ENCODE measurements around the gene FAM124B.
A peak's percentile ranks its signal among the peaks of the same experiment; 100 is the strongest.
"Not testable (repeated sequence)": the region's sequence is repeated elsewhere in the genome, so short reads cannot be mapped to it uniquely, and the experiment has no call there.

FAM124B gene

DNA sequence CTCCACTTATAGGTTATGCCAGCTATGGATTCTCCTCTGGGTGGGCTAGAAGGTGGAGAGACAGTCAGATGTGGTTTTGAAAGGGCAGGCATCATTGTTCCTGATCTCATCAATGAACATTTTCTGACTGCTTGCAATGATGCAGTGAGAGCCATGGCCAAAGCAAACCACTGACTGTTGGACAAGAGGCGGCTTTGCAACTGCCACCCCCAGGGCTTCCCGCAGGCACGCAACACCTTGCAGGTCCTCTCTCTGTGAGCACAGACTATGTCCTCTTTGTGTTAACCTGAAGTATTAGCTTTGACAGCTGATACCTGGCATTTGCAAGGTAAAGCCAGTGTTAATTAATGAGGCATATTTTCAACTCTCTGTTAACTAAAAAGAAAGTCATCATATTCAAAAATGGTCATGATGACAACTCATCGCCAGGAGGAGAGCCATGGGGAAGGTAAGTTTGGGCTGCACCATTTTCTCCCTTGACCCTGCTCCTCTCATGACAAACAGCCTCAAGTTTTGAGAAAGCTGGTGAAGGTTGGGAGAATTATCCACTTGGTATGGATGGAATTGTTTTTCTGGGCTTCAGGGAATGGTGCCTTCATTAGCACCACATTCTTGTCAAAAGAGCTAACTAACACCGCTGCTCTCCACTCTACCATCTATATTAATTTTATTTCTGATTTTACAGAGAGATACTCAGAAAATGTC lies 14.9 kb upstream of the FAM124B start:
- in situ Hi-C loops (cut with MboI; ENCODE audit: low pct_unique_long_range_greater_than_20kb, low sequenced_read_pairs) = no loop called here
- DNase-seq = no peak

DNA sequence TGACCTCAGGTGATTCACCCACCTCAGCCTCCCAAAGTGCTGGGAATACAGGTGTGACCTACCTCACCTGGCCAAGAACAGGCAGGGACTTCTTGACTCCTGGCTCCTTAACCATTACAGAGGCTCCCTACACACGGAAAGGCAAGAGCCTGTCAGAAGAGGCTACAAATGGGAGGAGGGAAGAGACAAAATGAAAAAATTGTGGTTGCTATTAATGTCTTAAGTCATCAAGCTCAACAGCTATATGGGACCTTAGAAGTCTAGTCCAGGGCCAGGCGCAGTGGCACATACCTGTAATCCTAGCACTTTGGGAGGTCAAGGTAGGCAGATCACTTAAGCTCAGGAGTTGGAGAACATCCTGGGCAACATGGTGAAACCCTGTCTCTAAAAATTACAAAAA lies 11.5 kb upstream of the FAM124B start:
- in situ Hi-C loops (cut with MboI; ENCODE audit: low pct_unique_long_range_greater_than_20kb, low sequenced_read_pairs) = no loop called here

DNA sequence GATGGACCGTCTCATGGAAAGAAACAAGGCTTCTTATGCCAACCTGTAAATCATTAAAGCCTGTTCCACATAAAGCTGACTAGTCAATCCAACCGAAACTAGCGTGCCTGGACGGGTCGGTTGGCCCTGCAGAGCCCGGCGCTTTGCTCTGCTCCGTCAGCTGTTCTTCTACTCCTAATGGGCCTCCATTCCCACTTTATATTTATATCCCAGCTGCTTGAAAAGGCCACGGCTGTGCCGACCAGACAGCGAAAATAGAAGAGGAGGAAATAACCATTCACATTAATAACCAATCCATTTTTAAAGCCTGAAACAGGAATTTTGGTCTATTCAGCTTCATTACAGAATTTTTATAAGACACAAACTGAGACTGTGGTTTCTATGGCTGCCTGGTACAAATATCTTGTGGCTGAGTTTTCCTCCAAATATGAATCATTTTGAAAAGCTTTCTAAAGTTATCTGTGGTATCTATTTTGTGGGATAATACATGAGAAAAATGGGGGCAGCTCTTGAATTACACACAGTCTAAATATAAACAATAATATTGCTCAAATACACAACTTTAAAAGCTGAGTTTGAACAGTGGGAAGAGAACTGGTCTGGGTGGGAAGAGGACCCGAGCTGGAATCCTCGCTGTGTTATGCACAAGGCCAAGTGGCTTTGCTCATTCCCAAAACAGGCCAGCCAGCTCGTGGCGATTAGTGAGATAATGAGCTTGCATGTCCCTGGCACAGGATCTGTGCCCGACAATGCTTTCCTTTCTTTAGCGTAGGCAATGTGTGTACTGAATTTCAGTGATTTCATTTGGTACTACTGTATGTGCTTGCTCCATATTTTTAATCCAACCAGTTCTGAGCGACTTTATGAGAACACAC lies 10.5 kb upstream of the FAM124B start:
- in situ Hi-C loops (cut with MboI; ENCODE audit: low pct_unique_long_range_greater_than_20kb, low sequenced_read_pairs) = no loop called here
- no peak for DNase-seq

More for the DNA sequence above, 11.5 kb upstream of the FAM124B start:
- DNase-seq = no peak

DNA sequence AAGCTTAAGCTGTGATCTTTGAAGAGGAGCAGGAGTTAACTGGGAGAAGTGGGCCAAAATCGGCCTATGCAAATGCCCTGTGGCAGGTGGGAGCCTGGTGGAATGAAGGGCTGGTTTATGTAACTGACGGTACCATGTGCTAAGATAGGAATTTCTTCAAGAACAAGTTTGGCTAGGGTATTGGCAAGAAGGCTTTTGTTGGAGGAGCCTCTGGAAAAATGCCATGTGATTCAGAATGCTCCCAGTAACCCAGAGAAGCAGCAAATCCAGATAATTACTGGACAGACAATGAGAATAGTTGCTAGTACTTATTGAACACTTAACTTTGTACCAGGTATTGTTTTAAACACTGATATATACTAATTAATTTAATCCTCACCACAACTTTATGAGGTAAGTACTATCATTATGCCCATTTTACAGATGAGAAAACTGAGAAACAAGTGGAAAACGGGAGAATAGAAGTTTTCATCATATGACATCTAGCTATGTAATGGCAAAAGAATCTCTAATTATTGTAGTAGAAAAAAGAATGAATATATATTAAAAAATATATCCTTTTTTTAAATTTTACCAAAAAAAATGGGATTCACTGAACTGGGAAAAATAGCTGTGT lies 9.1 kb upstream of the FAM124B start:
- in situ Hi-C loops (cut with MboI; ENCODE audit: low pct_unique_long_range_greater_than_20kb, low sequenced_read_pairs) = no loop called here
- DNase-seq = no peak

DNA sequence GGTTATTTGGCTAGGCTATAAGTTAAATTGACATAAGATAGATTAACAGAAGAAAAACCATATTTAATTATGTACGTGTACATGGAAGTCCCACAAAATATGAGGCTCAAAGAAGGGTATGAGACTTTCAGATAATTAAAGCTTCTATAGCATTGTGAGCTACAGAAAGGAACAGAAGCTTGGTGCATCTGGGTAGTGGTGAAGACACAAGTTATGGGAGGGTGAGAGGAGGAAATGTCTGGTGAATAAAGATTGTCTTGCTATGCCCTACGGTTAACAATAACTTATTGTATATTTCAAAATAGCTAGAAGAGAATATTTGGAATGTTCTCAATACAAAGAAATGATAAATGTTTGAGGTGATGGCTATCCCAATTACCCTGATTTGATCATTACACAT lies 6.8 kb upstream of the FAM124B start:
- in situ Hi-C loops (cut with MboI; ENCODE audit: low pct_unique_long_range_greater_than_20kb, low sequenced_read_pairs) = no loop called here
- no peak for DNase-seq

DNA sequence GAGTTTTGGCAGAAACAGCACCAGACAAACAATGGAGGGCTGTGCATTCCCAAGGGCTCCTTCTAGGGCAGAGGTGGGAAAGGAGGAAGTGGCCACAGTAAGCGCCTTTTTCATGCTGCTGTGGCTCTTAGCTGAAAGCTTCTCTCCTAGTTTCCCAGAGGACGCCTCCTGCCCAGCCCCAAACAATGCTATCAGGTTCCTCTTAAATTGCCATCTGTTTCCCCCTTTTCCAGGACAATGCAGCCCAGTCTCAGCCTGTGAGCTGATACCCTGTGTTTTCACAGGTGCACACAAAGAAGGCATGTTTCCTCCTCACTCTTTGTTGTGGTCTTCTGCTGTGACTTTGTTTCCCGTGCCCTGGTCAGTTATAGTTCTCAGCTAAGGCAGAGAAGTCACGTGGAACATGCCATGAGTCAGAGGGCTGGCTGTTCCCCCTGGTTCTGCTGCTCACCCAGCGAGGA lies 5.4 kb upstream of the FAM124B start:
- peak; percentile 80 for DNase-seq
- in situ Hi-C loops (cut with MboI; ENCODE audit: low pct_unique_long_range_greater_than_20kb, low sequenced_read_pairs) = no loop called here

DNA sequence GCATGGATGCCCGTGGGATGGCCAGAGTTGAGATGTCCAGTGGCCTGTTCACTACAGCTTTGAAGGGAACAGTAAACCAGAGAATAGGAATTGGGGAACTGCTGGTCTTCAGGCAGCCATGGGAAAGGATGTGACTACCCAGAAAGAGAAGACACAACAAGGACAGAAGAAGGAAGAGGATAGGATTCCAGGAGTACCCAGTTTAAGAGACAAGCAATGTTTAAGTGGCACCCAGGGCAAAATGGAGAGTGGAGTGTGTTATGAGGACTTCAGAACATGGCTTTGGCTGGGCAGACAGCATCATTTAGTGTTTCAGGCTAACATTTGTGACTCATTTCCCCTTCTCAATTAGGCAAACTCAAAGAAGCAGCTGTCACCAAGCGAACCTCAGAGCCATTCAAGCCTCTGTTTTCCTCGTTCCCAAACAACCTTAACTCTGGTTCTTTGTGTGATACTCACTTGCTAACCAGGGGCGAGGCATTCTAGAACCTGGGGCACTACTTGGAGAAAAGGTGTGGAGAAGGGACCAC lies 4.0 kb upstream of the FAM124B start:
- in situ Hi-C loops (cut with MboI; ENCODE audit: low pct_unique_long_range_greater_than_20kb, low sequenced_read_pairs) = no loop called here
- DNase-seq = peak; percentile 33

DNA sequence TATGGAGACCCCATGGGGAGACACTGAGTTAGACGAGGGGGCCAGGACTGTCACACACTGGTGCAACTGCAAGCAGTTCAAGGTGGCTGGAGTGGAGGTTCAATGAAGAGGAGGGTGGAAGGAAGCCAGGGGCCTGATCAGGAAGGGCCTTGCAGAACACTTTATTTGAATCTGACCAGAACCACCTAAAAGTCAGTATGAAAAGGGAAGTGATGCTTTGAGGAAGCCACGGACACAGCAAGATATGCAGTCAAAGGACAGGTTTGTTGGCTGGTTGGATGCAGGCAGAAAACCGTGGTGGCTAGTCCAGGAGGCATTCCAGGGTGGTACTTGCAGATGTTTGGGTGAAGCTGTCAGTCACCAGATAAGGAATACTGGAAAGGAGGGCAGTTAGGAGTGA lies 3.5 kb upstream of the FAM124B start:
- peak; percentile 63 for DNase-seq
- in situ Hi-C loops (cut with MboI; ENCODE audit: low pct_unique_long_range_greater_than_20kb, low sequenced_read_pairs) = no loop called here

DNA sequence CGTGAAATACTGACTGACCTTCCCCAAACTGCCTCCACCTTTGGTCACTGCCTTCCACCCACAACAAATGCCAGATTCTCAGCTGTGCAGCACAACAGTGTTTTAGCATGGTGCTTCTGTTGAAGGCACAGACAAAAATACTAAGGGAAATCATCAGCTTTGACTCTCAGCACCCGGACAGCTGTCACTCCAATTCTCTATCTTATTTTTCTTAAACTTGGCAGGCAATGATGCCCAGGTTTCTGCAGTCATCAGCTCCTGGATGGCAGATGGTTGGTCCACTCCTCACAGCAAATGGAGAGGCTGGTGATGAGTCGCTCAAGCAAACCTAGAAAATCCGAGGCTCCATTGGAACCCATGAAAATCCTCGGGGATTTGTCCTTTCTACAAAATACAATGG lies 2.9 kb upstream of the FAM124B start:
- in situ Hi-C loops (cut with MboI; ENCODE audit: low pct_unique_long_range_greater_than_20kb, low sequenced_read_pairs) = no loop called here
- DNase-seq = no peak

DNA sequence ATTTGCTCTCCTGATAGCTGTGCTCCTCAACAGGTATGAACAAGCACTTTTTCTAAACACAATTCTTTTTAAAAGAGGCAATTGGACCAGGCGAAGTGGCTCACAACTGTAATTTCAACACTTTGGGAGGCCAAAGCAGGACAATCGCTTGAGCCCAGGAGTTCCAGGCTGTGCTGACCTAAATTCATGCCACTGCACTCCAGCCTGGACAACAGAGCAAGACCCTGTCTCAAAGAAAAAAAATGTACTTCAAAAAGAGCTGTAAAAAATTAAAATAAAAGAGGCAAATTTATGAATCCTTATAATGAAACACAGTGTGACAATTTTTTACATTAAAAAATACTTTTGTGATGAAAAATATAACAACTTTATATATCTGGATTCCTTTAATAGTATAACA lies 1.8 kb upstream of the FAM124B start:
- no peak for DNase-seq
- in situ Hi-C loops (cut with MboI; ENCODE audit: low pct_unique_long_range_greater_than_20kb, low sequenced_read_pairs) = no loop called here

DNA sequence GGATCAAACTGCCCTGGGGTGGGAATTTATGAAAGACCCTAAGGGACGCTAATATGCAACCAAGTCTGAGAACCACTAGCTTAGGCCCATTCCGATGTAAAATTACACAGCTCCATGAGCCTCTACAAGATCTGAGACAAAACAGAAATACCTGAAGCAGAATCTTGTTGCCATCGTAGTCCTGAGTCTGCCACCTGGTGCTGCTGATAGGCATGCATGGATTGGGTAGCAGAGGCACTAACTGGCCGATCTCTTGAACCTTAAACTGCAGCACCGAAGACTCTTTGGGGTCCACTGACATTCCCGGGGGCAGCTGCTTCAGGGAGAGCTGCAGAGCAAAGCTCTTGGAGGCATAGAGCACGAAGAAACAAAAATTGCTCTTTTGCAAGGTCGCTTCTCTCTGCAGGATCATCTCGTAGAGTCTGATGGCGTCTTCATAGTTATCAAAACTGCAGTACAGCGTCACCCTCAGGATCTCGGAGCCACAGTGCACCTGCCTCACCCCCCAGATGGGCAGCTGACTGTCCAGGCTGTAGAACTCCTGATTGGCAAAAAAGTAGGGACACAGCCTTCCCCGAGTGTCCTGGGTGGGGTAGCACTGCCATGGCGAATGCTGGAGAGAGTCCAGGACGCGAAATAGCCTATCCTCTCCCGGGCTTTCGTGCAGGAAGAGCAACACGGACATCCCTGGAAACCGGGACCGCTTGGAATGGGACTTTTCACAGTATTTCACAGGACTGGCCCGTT lies 848 bp downstream of the FAM124B start:
- DNase-seq = peak; percentile 71

DNA sequence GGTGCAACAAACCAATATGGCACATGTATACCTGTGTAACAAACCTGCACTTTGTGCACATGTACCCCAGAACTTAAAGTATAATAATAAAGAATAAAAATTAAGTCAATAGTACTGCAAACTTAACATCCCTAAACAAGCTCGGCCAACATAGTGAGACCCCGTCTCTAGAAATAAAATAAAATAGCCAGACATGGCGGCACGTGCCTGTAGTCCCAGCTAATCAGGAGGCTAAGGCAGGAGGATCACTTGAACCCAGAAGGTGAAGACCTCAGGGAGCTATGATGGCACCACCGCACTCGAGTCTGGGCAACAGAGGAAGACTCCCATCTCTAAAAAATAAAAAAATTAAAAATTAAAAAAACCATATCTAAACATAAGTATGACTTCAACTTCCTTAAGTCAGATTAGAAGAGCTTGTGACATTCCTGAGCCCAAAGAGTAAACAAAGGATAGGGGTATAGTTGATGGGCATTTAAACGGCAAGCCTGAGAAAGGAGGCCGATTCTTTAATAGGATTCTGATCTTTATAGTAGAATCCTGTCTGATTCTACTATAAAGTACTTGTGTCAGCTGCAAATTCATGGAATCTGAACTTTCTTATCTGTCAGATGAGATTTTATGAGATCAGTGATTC lies 1.6 kb downstream of the FAM124B start:
- DNase-seq = no peak
- in situ Hi-C loops (cut with MboI; ENCODE audit: low pct_unique_long_range_greater_than_20kb, low sequenced_read_pairs) = no loop called here

More for the DNA sequence above, 848 bp downstream of the FAM124B start:
- in situ Hi-C loops (cut with MboI; ENCODE audit: low pct_unique_long_range_greater_than_20kb, low sequenced_read_pairs) = no loop called here

DNA sequence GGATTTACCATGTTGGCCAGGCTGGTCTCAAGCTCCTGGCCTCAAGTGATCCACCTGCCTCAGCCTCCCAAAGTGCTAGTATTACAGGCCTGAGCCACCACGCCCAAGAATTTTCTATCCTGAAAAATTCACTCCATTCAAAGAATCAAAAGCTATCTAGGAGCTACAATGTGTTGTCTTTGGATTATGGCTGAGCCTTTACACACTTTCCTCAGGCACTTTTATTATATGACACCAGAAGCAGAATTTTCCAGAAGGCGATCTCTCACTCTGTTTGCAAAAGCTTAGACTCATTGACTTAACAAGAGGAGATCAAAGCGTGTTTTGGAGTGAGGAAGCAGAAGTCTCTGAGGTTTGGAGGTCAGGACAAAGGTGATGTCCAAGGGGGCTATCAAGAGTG lies 3.6 kb downstream of the FAM124B start:
- in situ Hi-C loops (cut with MboI; ENCODE audit: low pct_unique_long_range_greater_than_20kb, low sequenced_read_pairs) = no loop called here
- no peak for DNase-seq

DNA sequence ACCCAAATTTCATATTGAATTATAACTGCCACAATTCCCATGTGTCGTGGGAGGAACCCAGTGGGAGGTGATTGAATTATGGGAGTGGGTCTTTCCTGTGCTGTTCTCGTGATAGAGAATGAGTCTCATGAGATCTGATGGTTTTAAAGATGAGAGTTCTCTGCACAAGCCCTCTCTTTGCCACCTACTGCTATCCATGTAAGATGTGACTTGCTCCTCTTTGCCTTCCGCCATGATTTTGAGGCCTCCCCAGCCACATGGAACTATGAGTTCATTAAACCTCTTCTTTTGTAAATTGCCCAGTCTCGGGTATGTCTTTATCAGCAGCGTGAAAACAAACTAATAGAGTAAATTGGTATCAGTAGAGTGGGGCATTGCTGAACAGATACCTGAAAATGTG lies 4.8 kb downstream of the FAM124B start:
- in situ Hi-C loops (cut with MboI; ENCODE audit: low pct_unique_long_range_greater_than_20kb, low sequenced_read_pairs) = not testable (repeated sequence)

DNA sequence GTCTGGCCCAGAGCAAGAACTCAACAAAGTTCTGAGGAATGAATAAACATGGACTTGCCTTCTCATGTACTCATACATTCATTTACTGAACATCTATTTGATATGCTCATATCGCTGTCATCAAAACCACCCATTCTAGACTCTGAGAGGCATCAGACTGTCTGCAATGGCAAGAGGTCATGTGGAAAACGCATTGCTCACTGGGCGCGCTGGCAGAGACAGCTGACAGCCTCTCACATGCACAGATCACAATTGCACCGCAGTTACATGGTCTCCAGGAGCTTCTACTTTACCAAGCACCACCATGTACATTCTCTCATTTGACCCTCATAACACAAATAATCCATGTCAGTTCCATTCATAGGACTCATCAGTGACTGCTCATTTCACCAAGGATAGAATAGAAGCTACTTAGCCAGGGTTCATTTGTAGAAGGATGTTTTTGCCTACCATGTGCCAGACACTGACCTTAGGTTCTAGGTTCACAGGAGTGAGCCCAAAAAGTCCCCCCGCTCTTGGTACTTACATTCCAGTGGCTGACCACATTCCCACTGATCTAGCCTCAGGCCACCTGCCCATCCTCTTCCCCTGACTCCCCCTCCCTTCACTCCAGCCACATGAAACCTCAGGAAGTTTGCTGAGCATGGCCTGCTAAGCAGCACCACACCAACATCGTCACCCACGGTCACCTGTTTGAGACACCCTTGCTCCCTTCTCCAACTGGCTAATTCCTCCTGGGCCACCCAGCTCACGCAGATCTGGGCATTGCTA lies 6.1 kb downstream of the FAM124B start:
- no peak for DNase-seq
- in situ Hi-C loops (cut with MboI; ENCODE audit: low pct_unique_long_range_greater_than_20kb, low sequenced_read_pairs) = no loop called here

More for the DNA sequence above, 4.8 kb downstream of the FAM124B start:
- not testable (repeated sequence) for DNase-seq

DNA sequence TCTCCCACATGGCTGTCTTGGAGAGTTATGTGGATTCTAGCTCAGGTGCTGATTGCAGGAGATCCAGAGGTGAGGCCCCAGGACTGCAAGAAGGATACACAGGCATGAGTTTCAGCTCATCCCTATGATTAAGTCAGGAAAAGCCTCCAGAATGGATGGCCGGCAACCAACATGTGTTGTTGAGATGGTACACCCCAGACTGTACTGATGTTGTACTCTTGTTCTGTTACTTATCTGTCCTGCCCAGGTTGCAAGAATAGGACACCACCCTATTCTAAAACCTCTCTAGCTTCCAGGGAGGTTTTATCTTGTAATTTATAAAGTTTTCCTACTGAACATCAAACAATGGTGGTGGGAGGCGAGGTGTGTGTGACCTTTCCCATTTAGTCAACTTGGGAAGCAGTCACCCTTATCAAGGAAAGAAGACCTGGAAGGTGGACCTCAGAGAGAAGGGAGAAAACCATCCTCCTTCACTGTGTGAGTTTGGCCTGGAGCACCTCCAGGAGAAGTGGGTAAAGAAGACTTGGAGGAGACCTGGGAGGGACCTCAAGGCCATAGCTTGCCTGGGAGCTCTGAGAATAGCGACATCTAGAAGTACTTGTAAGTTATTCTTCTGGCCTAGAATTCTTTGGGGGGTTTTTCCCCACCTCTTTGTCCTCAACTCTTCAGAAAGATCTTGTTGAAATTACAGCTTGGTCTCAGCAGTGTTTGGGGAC lies 8.6 kb downstream of the FAM124B start:
- no peak for DNase-seq
- in situ Hi-C loops (cut with MboI; ENCODE audit: low pct_unique_long_range_greater_than_20kb, low sequenced_read_pairs) = no loop called here

DNA sequence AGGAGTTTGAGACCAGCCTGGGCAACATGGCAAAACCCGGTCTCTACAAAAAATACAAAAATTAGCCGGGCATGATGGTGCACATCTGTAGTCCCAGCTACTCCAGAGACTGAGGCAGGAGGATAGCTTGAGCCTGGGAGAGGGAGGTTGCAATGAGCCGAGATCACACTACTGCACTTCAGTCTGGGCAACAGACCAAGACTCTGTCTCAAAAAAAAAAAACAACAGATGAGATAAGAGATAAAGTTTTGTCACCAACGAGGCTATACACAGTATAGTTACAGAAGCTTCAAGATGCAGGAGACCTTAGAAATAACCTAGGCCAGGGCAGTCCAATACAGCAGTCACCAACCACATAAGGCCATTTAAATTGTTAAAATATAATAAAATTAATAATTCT lies 9.4 kb downstream of the FAM124B start:
- in situ Hi-C loops (cut with MboI; ENCODE audit: low pct_unique_long_range_greater_than_20kb, low sequenced_read_pairs) = no loop called here

More for the DNA sequence above, 9.4 kb downstream of the FAM124B start:
- DNase-seq = no peak
